PC-3 (cell line): ENCODE measurements around the gene SURF6. TPM values are rescaled to one million over a fixed set of nuclear protein-coding genes. Genes with fewer than 3 reads are reported as not detected.
"Not testable (repeated sequence)": the region's sequence is repeated elsewhere in the genome, so short reads cannot be mapped to it uniquely, and the experiment has no call there.

Experiments used
- ATAC-seq: fragments of 200-7000 bp; cut with Tn5 transposase; 2 replicates; pipeline ENCODE4 v1.9.1; 2020; ENCODE audit warnings: mild to moderate bottlenecking, moderate library complexity
- BruUV-seq: library from RNA; stranded (reverse); fragments of 400-500 nt; replicated peaks from 2 replicates; lab custom pipeline; 2021; lab: Mats Ljungman, UMichigan
- CTCF ChIA-PET: fragments of 300-600 bp; sonication (Branson Sonifier 250); formaldehyde crosslinking; loops from one replicate; lab custom pipeline; 2022; ENCODE audit warnings: antibody characterized with exemption; lab: Charles Lee
- POLR2A ChIA-PET: fragments of 300-600 bp; sonication (Branson Sonifier 250); formaldehyde crosslinking; loops from one replicate; lab custom pipeline; 2022; ENCODE audit warnings: antibody characterized with exemption; ENCODE audit not compliant: unreplicated experiment; lab: Charles Lee
- DNase-seq: peaks from one replicate; pipeline ENCODE4 v3.0.0-alpha.2; 2015
- H2AFZ ChIP-seq: fragments of 300-600 bp; sonication (generic); 2 replicates; pipeline ENCODE4 v1.6.0; 2016; ENCODE audit warnings: antibody characterized with exemption, low read length
- H3F3A ChIP-seq: fragments of 300-600 bp; sonication (generic); one replicate; pipeline ENCODE4 v1.6.0; 2017; ENCODE audit warnings: antibody characterized with exemption, low read length, control low read depth, mild to moderate bottlenecking; ENCODE audit not compliant: unreplicated experiment
- H3K27ac ChIP-seq: fragments of 300-600 bp; sonication (generic); 2 replicates; pipeline ENCODE4 v1.5.1; 2016; ENCODE audit warnings: mild to moderate bottlenecking, low read length
- H3K27me3 ChIP-seq: fragments of 300-600 bp; sonication (generic); 2 replicates; pipeline ENCODE4 v1.6.1; 2016; ENCODE audit warnings: low read length, mixed read lengths
- H3K36me3 ChIP-seq: fragments of 300-600 bp; sonication (generic); 2 replicates; pipeline ENCODE4 v1.6.1; 2016; ENCODE audit warnings: low read depth, mixed run types, low read length, mixed read lengths
- H3K4me1 ChIP-seq: fragments of 300-600 bp; sonication (generic); 2 replicates; pipeline ENCODE4 v1.5.1; 2016; ENCODE audit warnings: low read length; ENCODE audit not compliant: insufficient read depth
- H3K4me2 ChIP-seq: fragments of 300-600 bp; sonication (generic); 2 replicates; pipeline ENCODE4 v1.6.0; 2016; ENCODE audit warnings: low read length
- H3K4me3 ChIP-seq: fragments of 300-600 bp; sonication (generic); 2 replicates; pipeline ENCODE4 v1.5.1; 2016; ENCODE audit warnings: mild to moderate bottlenecking, low read length, mixed read lengths
- H3K79me2 ChIP-seq: fragments of 300-600 bp; sonication (generic); 2 replicates; pipeline ENCODE4 v1.6.1; 2017; ENCODE audit warnings: low read length, mixed read lengths
- H3K9ac ChIP-seq: fragments of 300-600 bp; sonication (generic); 2 replicates; pipeline ENCODE4 v1.6.0; 2016; ENCODE audit warnings: mild to moderate bottlenecking, low read length
- H3K9me2 ChIP-seq: fragments of 300-600 bp; sonication (generic); replicated peaks from 2 replicates; pipeline ENCODE4 v1.6.1; 2016; ENCODE audit warnings: mixed run types, low read length, mixed read lengths
- H3K9me3 ChIP-seq: fragments of 300-600 bp; sonication (generic); 2 replicates; pipeline ENCODE4 v1.6.1; 2016; ENCODE audit warnings: low read length, mixed read lengths
- H4K20me1 ChIP-seq: fragments of 300-600 bp; sonication (generic); 2 replicates; pipeline ENCODE4 v1.6.1; 2016; ENCODE audit warnings: low read length, mixed read lengths
- EZH2 ChIP-seq: fragments of 300-600 bp; sonication (generic); IDR thresholded peaks from one replicate; pipeline ENCODE4 v1.6.1; 2017; ENCODE audit warnings: antibody characterized with exemption, mild to moderate bottlenecking, low read length; ENCODE audit not compliant: unreplicated experiment
- EZH2phosphoT487 ChIP-seq: fragments of 300-600 bp; sonication (generic); IDR thresholded peaks from 2 replicates; pipeline ENCODE4 v1.6.1; 2018; ENCODE audit warnings: mild to moderate bottlenecking, antibody characterized with exemption, low read length, borderline replicate concordance
- intact Hi-C: fragments of 100-400 bp; cut with micrococcal nuclease; formaldehyde crosslinking; loops from 2 replicates; pipeline ENCODE4 v1.9.0; 2023
- total RNA-seq: library from RNA; depleted of rRNA; stranded (reverse); fragments of >200 nt; gene quantifications from 2 replicates; pipeline ENCODE4 v1.2.3, GENCODE V29; 2014
- TF ChIP-seq, protein P1 (sequence below): fragments of 300-600 bp; sonication (generic); conservative IDR thresholded peaks from 2 replicates; pipeline ENCODE4 v1.5.1; 2017; ENCODE audit warnings: antibody characterized with exemption, low read depth, mild to moderate bottlenecking, low read length

Gene SURF6
- total RNA-seq, 1 experiment from 2014 or later: 28.0 TPM

DNA sequence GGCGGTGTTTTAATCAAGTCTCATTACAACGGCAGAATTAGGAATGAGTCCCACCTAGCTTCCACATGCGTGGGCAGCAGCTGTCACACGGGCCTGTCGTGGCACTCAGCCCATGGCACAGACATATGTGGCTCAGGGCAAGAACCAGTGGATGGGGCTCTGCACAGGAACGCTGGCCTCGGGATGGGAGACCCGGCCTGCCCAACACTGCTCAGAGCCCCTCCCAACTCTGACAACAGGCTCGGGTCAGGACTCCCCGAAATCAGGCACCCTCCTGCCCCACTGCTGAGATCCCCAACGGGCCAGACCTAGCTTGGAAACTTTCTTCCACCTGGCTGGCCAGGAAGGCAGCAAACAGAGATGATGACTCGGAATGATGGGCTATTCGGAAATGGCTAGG, 4.9 kb upstream of the SURF6 start:
- no peak for ATAC-seq
- no peak overlapping the region for H3K9ac ChIP-seq

GRCh38 chr9:133340256-133340655, 4.3 kb upstream of the SURF6 start:
- Histone ChIP-seq H3K9me3 (no peaks in the 10 kb centered on the region), H3K36me3 (no peaks in the 10 kb centered on the region; the same call in 1 of the 2 replicates), H2AFZ (no peak overlapping the region), H3K4me3 (no peak overlapping the region), H3K9me2 (no peaks in the 10 kb centered on the region), H4K20me1 (no peaks in the 10 kb centered on the region), H3K4me1 (peaks cover 5% of the 10 kb centered on the region), H3K27me3 (no peaks in the 10 kb centered on the region), H3F3A (no peaks in the 10 kb centered on the region), H3K79me2 (peaks cover 8% of the 10 kb centered on the region), H3K4me2 (no peak overlapping the region), H3K27ac (no peak overlapping the region), H3K9ac (no peak overlapping the region)
- ATAC-seq (no peak), DNase-seq (no peak)
- intact Hi-C loops: no loop called here
- CTCF ChIA-PET: no interaction called here
- POLR2A ChIA-PET: no interaction called here
- TF ChIP-seq EZH2: no peak
- TF ChIP-seq EZH2phosphoT487: no peak
- TF ChIP-seq, protein P1, sequence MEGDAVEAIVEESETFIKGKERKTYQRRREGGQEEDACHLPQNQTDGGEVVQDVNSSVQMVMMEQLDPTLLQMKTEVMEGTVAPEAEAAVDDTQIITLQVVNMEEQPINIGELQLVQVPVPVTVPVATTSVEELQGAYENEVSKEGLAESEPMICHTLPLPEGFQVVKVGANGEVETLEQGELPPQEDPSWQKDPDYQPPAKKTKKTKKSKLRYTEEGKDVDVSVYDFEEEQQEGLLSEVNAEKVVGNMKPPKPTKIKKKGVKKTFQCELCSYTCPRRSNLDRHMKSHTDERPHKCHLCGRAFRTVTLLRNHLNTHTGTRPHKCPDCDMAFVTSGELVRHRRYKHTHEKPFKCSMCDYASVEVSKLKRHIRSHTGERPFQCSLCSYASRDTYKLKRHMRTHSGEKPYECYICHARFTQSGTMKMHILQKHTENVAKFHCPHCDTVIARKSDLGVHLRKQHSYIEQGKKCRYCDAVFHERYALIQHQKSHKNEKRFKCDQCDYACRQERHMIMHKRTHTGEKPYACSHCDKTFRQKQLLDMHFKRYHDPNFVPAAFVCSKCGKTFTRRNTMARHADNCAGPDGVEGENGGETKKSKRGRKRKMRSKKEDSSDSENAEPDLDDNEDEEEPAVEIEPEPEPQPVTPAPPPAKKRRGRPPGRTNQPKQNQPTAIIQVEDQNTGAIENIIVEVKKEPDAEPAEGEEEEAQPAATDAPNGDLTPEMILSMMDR: no peak
- BruUV-seq: no TSS peak

More for the DNA sequence above, 4.9 kb upstream of the SURF6 start:
- no peaks in the 10 kb centered on the region for H3K9me2 ChIP-seq
- intact Hi-C loops: no loop called here
- H3K27ac ChIP-seq: no peak overlapping the region
- H4K20me1 ChIP-seq: no peaks in the 10 kb centered on the region
- peaks cover 6% of the 10 kb centered on the region for H3K79me2 ChIP-seq
- BruUV-seq: no TSS peak
- no peaks in the 10 kb centered on the region for H3K9me3 ChIP-seq
- H3F3A ChIP-seq: no peaks in the 10 kb centered on the region
- ChIA-PET CTCF (no interaction called here), POLR2A (no interaction called here)
- DNase-seq: no peak
- H3K36me3 ChIP-seq: no peaks in the 10 kb centered on the region; the same call in 1 of the 2 replicates
- no peak for TF ChIP-seq EZH2
- TF ChIP-seq EZH2phosphoT487: no peak
- TF ChIP-seq, protein P1: no peak
- no peak overlapping the region for H2AFZ ChIP-seq
- H3K4me3 ChIP-seq: no peak overlapping the region
- H3K27me3 ChIP-seq: no peaks in the 10 kb centered on the region
- no peak overlapping the region for H3K4me2 ChIP-seq
- H3K4me1 ChIP-seq: peaks cover 5% of the 10 kb centered on the region

- H2AFZ ChIP-seq: no peak overlapping the region
- no peak for TF ChIP-seq EZH2phosphoT487
- TF ChIP-seq, protein P1: no peak
- no peak for TF ChIP-seq EZH2
- no peak overlapping the region for H3K27ac ChIP-seq
- H3K9me3 ChIP-seq: no peaks in the 10 kb centered on the region
- peaks cover 1% of the 10 kb centered on the region; the same call in 1 of the 2 replicates for H3K36me3 ChIP-seq
- no peak overlapping the region for H3K4me2 ChIP-seq
- POLR2A ChIA-PET: no interaction called here
- intact Hi-C loops: no loop called here
- H3K4me1 ChIP-seq: peaks cover 8% of the 10 kb centered on the region
- CTCF ChIA-PET: no interaction called here
- no TSS peak for BruUV-seq
- ATAC-seq: no peak
- H4K20me1 ChIP-seq: no peaks in the 10 kb centered on the region
- no peaks in the 10 kb centered on the region for H3F3A ChIP-seq
- H3K4me3 ChIP-seq: no peak overlapping the region
- no peak overlapping the region for H3K9ac ChIP-seq
- H3K27me3 ChIP-seq: no peaks in the 10 kb centered on the region
- no peak for DNase-seq
- H3K9me2 ChIP-seq: no peaks in the 10 kb centered on the region
- H3K79me2 ChIP-seq: peaks cover 14% of the 10 kb centered on the region
These were observed 3.7 kb upstream of the SURF6 start for GRCh38 chr9:133339641-133340040.

DNA sequence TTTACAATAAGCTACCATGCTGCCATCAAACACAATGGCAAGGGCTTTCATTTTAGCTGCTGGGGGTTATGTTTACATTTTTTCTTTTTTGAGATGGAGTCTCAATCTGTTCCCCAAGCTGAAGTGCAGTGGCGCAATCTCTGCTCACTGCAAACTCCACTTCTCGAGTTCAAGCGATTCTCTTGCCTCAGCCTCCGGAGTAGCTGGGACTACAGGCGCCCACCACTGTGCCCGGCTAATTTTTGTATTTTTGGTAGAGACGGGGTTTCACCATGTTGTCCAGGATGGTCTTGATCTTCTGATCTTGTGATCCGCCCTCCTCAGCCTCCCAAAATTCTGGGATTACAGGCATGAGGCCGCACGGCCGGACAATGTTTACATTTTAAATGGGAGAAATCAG, 1.1 kb downstream of the SURF6 start:
- Histone ChIP-seq H3K79me2 (peaks cover 27% of the 10 kb centered on the region), H3K4me3 (peak overlapping the region; percentile 99), H3K4me1 (peaks cover 17% of the 10 kb centered on the region), H3K4me2 (peak overlapping the region; percentile 90), H3K9ac (peak overlapping the region; percentile 94), H3K36me3 (peaks cover 23% of the 10 kb centered on the region)
- DNase-seq, H3K9me2 ChIP-seq, H3F3A ChIP-seq, H2AFZ ChIP-seq, ATAC-seq, H3K27me3 ChIP-seq, H4K20me1 ChIP-seq, POLR2A ChIA-PET, H3K27ac ChIP-seq, BruUV-seq, intact Hi-C loops, CTCF ChIA-PET, H3K9me3 ChIP-seq: not testable (repeated sequence)
